Stimulated activated CD8-positive, alpha-beta memory T cell treated with anti-CD3 and anti-CD28 coated beads, Interleukin-4, amount 100 ng/mL, for 24 hours (primary cell): ENCODE data around the gene TPPP2.

Experiments used
- DNase-seq: peaks from one replicate; pipeline ENCODE4 v3.0.0-alpha.2; 2020; ENCODE audit warnings: low read depth

Gene TPPP2

GRCh38 chr14:21017528-21018245 lies 12.3 kb upstream of the TPPP2 start:
- no peak for DNase-seq

- no peak for DNase-seq
Observed at GRCh38 chr14:21018286-21018685, 11.7 kb upstream of the TPPP2 start.

- no peak for DNase-seq
Observed at GRCh38 chr14:21018781-21019180, 11.2 kb upstream of the TPPP2 start.

GRCh38 chr14:21019366-21019765 lies 10.7 kb upstream of the TPPP2 start:
- DNase-seq: no peak

- DNase-seq: no peak
Observed at GRCh38 chr14:21020977-21021545, 9.0 kb upstream of the TPPP2 start.

GRCh38 chr14:21022686-21023085 lies 7.3 kb upstream of the TPPP2 start:
- DNase-seq: no peak

- no peak for DNase-seq
Observed at GRCh38 chr14:21023174-21023573, 6.8 kb upstream of the TPPP2 start.

GRCh38 chr14:21023817-21024584 lies 6.0 kb upstream of the TPPP2 start:
- DNase-seq: no peak

- DNase-seq: peak; percentile 58
Observed at GRCh38 chr14:21024585-21025370, 5.2 kb upstream of the TPPP2 start, which contains the start of gene NDRG2. TSS of gene NDRG2 (minus strand) at chr14:21025061. CDS start at chr14:21023315, 1,746 bp downstream.

GRCh38 chr14:21025371-21026273 lies 4.4 kb upstream of the TPPP2 start:
- no peak for DNase-seq

- no peak for DNase-seq
Observed at GRCh38 chr14:21026274-21026987, 3.6 kb upstream of the TPPP2 start.

GRCh38 chr14:21026988-21027315 lies 3.1 kb upstream of the TPPP2 start:
- no peak for DNase-seq

- DNase-seq: no peak
Observed at GRCh38 chr14:21030531-21030930, 514 bp downstream of the TPPP2 start.

- DNase-seq: no peak
Observed at GRCh38 chr14:21032326-21033132, 2.5 kb downstream of the TPPP2 start.

GRCh38 chr14:21033133-21033698 lies 3.2 kb downstream of the TPPP2 start:
- no peak for DNase-seq

GRCh38 chr14:21034707-21035106 lies 4.7 kb downstream of the TPPP2 start, which contains the start of gene RNASE13:
TSS of gene RNASE13 (minus strand) at chr14:21034807. CDS start at chr14:21034288, 519 bp downstream.
- no peak for DNase-seq

GRCh38 chr14:21036751-21037150 lies 6.7 kb downstream of the TPPP2 start:
- no peak for DNase-seq

- DNase-seq: no peak
Observed at GRCh38 chr14:21037156-21037555, 7.1 kb downstream of the TPPP2 start.
